GM13976 (cell line): ENCODE results near the gene RPS6KA1.

Experiments
- DNase-seq: peaks from one replicate; pipeline ENCODE4 v3.0.0; 2012; ENCODE audit warnings: low spot score
- in situ Hi-C: fragments of 300-500 bp; cut with MboI; formaldehyde crosslinking; loops from one replicate; pipeline ENCODE4 v1.12.0; 2022; ENCODE audit warnings: low sequenced_read_pairs, mixed read lengths, inconsistent platforms; ENCODE audit not compliant: unreplicated experiment
- TF ChIP-seq, protein P1 (sequence below): IDR thresholded peaks from 2 replicates; pipeline ENCODE4 v1.5.1; 2012; ENCODE audit warnings: borderline replicate concordance, mild to moderate bottlenecking; ENCODE audit not compliant: insufficient read depth; ENCODE audit errors: extremely low read depth, missing control alignments, control extremely low read depth

The RPS6KA1 gene

DNA sequence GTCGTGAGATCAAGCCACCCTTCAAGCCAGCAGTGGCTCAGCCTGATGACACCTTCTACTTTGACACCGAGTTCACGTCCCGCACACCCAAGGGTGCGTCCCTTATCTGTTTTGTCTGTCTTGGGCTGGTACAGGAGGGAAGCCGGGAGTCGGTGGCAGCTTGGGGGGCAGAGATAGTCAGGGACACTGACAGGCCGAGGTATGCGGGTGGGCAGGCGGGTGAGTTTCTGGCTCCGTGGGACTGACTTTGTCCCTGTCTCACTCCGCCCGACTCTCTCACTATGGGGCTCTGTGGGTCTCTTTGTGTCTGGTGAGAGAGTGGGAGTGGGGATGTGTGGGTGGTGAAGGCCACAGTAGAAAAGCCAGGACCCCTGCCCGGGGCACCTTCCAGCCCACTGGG lies 27.4 kb downstream of the RPS6KA1 start:
- no peak for DNase-seq
- TF ChIP-seq, protein P1, sequence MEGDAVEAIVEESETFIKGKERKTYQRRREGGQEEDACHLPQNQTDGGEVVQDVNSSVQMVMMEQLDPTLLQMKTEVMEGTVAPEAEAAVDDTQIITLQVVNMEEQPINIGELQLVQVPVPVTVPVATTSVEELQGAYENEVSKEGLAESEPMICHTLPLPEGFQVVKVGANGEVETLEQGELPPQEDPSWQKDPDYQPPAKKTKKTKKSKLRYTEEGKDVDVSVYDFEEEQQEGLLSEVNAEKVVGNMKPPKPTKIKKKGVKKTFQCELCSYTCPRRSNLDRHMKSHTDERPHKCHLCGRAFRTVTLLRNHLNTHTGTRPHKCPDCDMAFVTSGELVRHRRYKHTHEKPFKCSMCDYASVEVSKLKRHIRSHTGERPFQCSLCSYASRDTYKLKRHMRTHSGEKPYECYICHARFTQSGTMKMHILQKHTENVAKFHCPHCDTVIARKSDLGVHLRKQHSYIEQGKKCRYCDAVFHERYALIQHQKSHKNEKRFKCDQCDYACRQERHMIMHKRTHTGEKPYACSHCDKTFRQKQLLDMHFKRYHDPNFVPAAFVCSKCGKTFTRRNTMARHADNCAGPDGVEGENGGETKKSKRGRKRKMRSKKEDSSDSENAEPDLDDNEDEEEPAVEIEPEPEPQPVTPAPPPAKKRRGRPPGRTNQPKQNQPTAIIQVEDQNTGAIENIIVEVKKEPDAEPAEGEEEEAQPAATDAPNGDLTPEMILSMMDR: no peak
- in situ Hi-C loops: no loop called here

DNA sequence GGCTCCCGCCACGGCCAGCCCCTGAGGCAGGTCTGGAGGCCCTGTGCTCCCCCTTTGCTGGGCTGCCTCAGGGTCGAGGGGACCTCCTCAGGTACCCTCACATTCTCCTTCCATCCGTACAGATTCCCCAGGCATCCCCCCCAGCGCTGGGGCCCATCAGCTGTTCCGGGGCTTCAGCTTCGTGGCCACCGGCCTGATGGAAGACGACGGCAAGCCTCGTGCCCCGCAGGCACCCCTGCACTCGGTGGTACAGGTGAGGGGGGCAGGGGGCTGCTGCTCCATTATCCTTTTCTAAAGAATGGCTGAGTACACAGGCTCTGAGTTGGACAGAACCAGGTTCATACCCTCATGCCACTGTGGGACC lies 29.1 kb downstream of the RPS6KA1 start:
- in situ Hi-C loops: no loop called here
- TF ChIP-seq, protein P1: no peak
- no peak for DNase-seq

DNA sequence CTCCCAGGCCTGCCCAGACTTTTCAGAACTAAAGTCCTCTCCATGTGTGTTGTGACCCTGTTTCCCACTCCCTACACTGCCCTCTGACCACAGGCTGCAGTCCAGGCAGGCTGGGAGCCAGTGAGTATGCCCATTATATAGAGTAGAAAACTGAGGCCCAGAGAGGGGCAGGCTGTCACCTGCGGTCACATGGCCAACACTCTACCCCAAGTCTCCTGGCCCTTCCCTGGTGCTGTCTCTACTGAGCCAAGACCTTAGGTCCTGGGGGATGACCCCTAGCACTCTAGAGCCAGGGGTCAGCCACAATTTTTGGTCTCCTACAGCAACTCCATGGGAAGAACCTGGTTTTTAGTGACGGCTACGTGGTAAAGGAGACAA lies 30.8 kb downstream of the RPS6KA1 start:
- DNase-seq: no peak
- in situ Hi-C loops: no loop called here
- TF ChIP-seq, protein P1: no peak

DNA sequence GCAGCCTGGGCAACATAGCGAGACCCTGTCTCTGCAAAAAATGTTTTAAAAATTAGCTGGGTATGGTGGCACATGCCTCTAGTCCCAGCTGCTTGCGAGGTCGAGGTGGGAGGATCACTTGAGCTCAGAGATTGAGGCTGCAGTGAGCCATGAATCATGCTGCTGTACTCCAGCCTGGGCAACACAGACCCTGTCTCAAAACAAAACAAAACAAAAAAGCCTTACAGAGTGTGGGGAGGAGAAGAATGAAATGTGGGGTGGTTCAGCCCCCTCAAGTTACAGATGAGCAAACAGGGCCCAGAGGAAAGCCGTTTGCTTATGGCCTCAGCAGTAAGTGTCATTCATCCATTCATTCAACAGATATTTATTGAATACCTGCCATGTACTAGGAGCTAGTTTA lies 40.7 kb downstream of the RPS6KA1 start:
- TF ChIP-seq, protein P1: no peak
- no peak for DNase-seq
- in situ Hi-C loops: no loop called here

DNA sequence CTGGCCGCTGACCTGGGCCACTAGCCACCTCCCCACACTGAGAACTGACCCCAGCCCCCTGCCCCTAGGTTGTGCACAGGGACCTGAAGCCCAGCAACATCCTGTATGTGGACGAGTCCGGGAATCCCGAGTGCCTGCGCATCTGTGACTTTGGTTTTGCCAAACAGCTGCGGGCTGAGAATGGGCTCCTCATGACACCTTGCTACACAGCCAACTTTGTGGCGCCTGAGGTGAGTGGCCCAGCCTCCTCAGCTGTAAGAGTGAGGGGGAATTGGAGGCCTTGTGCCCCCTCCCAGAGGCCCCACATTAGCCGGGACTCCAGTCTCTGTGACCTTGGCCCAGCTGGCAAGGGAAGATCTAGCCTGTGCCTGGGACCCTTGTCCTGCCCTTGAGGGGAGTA lies 41.8 kb downstream of the RPS6KA1 start:
- TF ChIP-seq, protein P1: no peak
- no peak for DNase-seq
- in situ Hi-C loops: no loop called here

DNA sequence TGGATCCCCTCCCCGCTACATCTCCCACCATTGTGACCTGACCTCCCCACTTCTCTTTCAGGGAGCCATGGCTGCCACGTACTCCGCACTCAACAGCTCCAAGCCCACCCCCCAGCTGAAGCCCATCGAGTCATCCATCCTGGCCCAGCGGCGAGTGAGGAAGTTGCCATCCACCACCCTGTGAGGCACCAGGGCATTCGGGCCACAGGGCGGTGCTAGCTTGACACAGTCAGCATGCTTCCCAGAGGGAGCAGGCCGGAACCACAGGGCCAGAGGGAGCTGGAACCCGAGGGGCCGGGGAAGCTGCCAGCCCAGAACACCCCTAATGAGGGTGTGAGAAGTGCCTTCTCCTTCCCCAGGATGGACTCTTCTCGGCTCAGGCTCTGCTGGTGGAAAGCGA lies 44.5 kb downstream of the RPS6KA1 start:
- in situ Hi-C loops: no loop called here
- no peak for DNase-seq
- TF ChIP-seq, protein P1: no peak

DNA sequence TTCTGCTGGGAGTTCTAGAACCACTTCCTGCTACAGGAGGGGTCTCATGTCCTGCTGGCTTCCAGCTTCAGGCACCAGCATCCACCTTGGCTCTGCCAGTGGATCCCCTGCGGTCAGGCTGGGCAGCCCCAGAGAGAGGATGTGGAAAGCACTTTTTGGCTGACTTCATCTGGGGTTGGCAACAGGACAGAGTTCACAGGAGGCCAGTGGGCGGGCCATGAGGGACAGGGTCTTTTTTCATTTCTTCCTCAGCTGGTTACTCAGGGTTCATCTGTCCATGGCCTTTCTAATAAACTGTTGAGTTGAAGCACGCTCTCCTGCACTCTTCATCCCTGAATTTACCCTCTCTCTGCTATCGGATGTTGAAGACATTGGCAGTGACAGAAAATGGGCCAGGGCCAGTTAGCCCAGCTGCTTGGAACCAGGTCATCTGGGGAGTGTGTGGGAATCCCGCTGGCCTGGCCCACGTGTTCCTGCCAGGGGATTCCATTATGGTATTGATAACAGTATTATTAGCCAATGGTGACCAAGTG lies 45.2 kb downstream of the RPS6KA1 start:
- TF ChIP-seq, protein P1: no peak
- no peak for DNase-seq
- in situ Hi-C loops: no loop called here
